Measurements from ENCODE around the gene GOLGA6L1. TPM values are rescaled to one million over a fixed set of nuclear protein-coding genes. Genes with fewer than 3 reads are reported as not detected.

The GOLGA6L1 gene
- total RNA-seq, 1 experiment from 2014 or later: not detected

DNA sequence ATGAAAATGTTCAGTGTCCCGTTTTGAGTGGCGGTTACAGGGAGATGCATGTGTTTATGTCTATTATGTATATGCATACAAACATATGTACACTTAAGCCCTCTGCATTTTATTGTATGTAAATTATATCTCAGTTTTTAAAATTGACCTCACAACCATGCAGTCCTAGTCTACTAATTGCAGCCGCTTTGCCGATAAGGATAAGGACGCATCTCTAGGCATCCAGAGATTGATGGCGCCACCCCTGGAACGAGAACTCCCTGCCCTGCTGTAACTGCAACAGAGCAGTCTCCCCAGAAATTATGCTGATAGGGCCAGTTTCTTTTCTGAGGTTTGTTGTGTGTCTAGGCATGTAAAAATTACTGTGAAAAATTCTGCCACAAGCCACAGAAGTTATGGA, 56.9 kb downstream of the GOLGA6L1 start:
- H3K9me2 ChIP-seq (ENCODE audit: insufficient read depth): no peaks in the 10 kb centered on the region
- H3K9ac ChIP-seq (ENCODE audit: low read length): no peak overlapping the region
- no peaks in the 10 kb centered on the region for H3K9me3 ChIP-seq (ENCODE audit: control insufficient read depth in 1 of 2, insufficient read depth in 1 of 2, low read depth in 1 of 2, low read length in 2 of 2)
- ChIA-PET RAD21 (ENCODE audit: low non-redundant PET in 1 of 2, low total read pairs in 2 of 2, uncharacterized antibody in 2 of 2, unreplicated experiment in 2 of 2) (no interaction called here), POLR2A (no interaction called here), CTCF (no interaction called here)
- no TSS peak for BruUV-seq (replicated peaks)
- ATAC-seq: no peak
- H3K4me1 ChIP-seq (ENCODE audit: control insufficient read depth in 1 of 2, insufficient read depth in 2 of 2, low read length in 2 of 2): no peaks in the 10 kb centered on the region
- H3K36me3 ChIP-seq (ENCODE audit: control insufficient read depth in 1 of 2, insufficient read depth in 2 of 2, low read length in 2 of 2): no peaks in the 10 kb centered on the region
- no peak overlapping the region for H3K4me2 ChIP-seq (ENCODE audit: low read length)
- no peak for DNase-seq (ENCODE audit: low read depth, low spot score)
- intact Hi-C loops (cut with micrococcal nuclease): loop anchor here (2.0 kb wide), 1 partner anchor 41 kb away; the partner anchor contains the start of gene TUBGCP5
- H4K20me1 ChIP-seq (ENCODE audit: insufficient read depth): no peaks in the 10 kb centered on the region
- H3K4me3 ChIP-seq (replicated peaks in 1 of 2; ENCODE audit: low read depth in 1 of 2, low read length in 2 of 2): no peak overlapping the region
- TF ChIP-seq ZFX (IDR thresholded peaks at IDR 0.05) (no peak), ZNF274 (IDR thresholded peaks at IDR 0.05; ENCODE audit: low read depth, low read length) (no peak), SIN3A (IDR thresholded peaks at IDR 0.05; ENCODE audit: low read depth) (no peak), SRF (IDR thresholded peaks at IDR 0.05; ENCODE audit: low read depth) (no peak), EZH2 (IDR thresholded peaks at IDR 0.05) (no peak), EGR1 (IDR thresholded peaks at IDR 0.05; ENCODE audit: low read depth) (no peak)
- H3K27ac ChIP-seq (ENCODE audit: low read depth, low read length): no peak overlapping the region
- no peaks in the 10 kb centered on the region for H3K79me2 ChIP-seq (ENCODE audit: insufficient read depth, low read length)
- no peak overlapping the region for H2AFZ ChIP-seq (ENCODE audit: low read depth, low read length, poor library complexity, severe bottlenecking)
- peaks cover 2% of the 10 kb centered on the region for H3K27me3 ChIP-seq (ENCODE audit: insufficient read depth, low read length)

Other genes with a start within 250 kb of the GOLGA6L1 start
- 143 TPM for gene CYFIP1, start 156.5 kb downstream of the GOLGA6L1 start, total RNA-seq (2021; ENCODE audit: unreplicated experiment)
- gene TUBGCP5, start 97.3 kb downstream of the GOLGA6L1 start, total RNA-seq (2021; ENCODE audit: unreplicated experiment): 17.9 TPM
- not detected for gene GOLGA6L26, start 197.4 kb upstream of the GOLGA6L1 start, total RNA-seq (2021; ENCODE audit: unreplicated experiment)
- 0.15 TPM for gene GOLGA8S, start 217.9 kb upstream of the GOLGA6L1 start, total RNA-seq (2021; ENCODE audit: unreplicated experiment)